ENCODE measurements around the gene NOC4L.

Gene NOC4L

DNA sequence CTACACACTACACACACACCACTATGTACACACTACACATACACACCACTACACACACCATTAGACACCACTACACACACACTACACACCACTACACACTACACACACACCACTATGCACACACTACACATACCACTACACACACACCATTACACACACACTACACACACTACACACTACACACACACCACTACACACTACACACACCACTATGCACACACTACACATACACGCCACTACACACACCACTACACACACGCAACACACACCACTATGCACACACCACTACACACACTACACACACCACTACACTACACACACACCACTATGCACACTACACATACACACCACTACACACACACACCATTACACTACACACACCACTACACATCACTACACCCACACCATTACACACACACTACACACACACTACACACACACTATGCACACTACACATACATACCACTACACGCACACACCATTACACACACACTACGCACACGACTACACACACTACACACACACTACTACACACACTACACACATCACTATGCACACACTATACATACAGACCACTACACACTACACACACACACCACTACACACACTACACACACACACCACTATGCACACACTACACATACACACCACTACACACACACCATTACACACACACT lies 13.6 kb downstream of the NOC4L start:
- TF ChIP-seq, protein P1, sequence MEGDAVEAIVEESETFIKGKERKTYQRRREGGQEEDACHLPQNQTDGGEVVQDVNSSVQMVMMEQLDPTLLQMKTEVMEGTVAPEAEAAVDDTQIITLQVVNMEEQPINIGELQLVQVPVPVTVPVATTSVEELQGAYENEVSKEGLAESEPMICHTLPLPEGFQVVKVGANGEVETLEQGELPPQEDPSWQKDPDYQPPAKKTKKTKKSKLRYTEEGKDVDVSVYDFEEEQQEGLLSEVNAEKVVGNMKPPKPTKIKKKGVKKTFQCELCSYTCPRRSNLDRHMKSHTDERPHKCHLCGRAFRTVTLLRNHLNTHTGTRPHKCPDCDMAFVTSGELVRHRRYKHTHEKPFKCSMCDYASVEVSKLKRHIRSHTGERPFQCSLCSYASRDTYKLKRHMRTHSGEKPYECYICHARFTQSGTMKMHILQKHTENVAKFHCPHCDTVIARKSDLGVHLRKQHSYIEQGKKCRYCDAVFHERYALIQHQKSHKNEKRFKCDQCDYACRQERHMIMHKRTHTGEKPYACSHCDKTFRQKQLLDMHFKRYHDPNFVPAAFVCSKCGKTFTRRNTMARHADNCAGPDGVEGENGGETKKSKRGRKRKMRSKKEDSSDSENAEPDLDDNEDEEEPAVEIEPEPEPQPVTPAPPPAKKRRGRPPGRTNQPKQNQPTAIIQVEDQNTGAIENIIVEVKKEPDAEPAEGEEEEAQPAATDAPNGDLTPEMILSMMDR (IDR thresholded peaks at IDR 0.05; ENCODE audit: insufficient read depth, low read depth, low read length, missing control alignments): no peak
- DNase-seq (ENCODE audit: low read depth): no peak
- no peak overlapping the region for H3K4me3 ChIP-seq (ENCODE audit: low read depth, low read length)

DNA sequence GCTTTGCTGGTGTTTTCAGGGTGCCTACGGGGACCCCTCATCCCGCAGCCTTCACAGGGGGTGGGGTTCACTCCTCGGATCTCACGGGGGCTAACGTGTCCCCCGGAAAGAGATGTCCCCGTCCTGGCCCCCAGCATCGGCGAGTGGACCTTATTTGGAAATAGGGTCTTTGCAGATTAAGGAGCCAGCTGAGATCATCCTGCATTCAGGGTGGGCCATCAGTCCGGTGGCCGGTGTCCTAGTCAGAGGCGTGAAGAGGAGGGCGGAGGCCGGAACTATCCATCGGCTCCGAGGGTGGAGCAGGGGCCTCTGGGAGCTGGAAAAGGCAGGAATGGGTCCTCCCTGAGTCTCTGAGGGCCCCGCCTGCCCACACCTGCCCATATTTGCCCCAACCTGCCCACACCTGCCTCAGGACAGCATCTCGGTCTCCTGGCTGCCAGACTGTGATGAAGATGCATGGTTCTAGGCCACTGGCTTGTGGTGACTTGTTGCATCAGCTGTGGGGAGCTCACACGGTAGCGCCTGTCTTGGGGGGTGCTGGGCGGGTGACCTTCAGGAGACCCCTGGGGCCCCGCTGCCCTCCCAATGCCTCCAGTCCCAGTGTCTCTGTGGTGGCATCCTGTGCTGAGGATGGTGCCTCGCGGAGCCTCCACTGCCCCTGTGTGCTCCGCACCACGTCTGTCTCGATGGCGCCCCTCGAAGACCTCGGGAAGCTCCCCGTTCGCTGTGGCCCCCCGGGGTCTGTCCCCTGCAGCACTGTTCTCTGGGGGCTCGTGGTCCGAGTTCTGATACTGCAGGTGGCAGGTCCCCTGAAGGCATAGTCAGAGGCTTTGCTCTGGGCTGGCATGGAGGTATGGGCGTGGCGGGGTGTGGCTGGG lies 14.7 kb downstream of the NOC4L start:
- no peak for DNase-seq (ENCODE audit: low read depth)
- TF ChIP-seq, protein P1 (IDR thresholded peaks at IDR 0.05; ENCODE audit: insufficient read depth, low read depth, low read length, missing control alignments): no peak
- no peak overlapping the region for H3K4me3 ChIP-seq (ENCODE audit: low read depth, low read length)

DNA sequence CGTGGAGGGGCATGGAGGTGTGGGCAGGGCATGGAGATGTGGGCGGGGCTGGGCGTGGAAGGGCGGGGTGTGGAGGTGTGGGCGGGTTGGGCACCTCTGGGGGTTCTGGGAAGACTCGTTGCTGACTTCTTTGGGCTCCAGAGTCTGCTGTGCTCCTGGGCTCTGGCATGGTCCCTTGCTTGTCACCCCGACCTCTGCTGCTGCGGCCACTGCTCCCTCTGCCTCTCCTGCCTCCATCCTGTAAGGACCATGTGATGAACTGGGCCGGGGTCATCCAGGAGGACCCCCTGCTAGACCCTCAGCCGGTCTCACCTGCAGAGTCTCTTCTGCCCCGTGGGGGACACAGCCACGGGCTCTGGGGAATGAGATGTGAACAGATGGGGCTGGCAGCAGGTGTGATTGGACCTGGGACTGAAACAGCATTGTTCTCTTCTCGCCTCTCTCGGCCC lies 15.3 kb downstream of the NOC4L start:
- TF ChIP-seq, protein P1 (IDR thresholded peaks at IDR 0.05; ENCODE audit: insufficient read depth, low read depth, low read length, missing control alignments): no peak
- DNase-seq (ENCODE audit: low read depth): no peak
- H3K4me3 ChIP-seq (ENCODE audit: low read depth, low read length): no peak overlapping the region

- no peak overlapping the region for H3K4me3 ChIP-seq (ENCODE audit: low read depth, low read length)
- TF ChIP-seq, protein P1 (IDR thresholded peaks at IDR 0.05; ENCODE audit: insufficient read depth, low read depth, low read length, missing control alignments): no peak
- DNase-seq (ENCODE audit: low read depth): no peak
Measured at GRCh38 chr12:132160016-132160415, 15.8 kb downstream of the NOC4L start.

GRCh38 chr12:132160601-132161035 lies 16.4 kb downstream of the NOC4L start:
- DNase-seq (ENCODE audit: low read depth): no peak
- no peak overlapping the region for H3K4me3 ChIP-seq (ENCODE audit: low read depth, low read length)
- TF ChIP-seq, protein P1 (IDR thresholded peaks at IDR 0.05; ENCODE audit: insufficient read depth, low read depth, low read length, missing control alignments): no peak

- TF ChIP-seq, protein P1 (IDR thresholded peaks at IDR 0.05; ENCODE audit: insufficient read depth, low read depth, low read length, missing control alignments): no peak
- DNase-seq (ENCODE audit: low read depth): no peak
- H3K4me3 ChIP-seq (ENCODE audit: low read depth, low read length): no peak overlapping the region
Measured at GRCh38 chr12:132161036-132161781, 17.0 kb downstream of the NOC4L start.
